ENCODE results near the gene LRP1B.
"Not testable (repeated sequence)": the region's sequence is repeated elsewhere in the genome, so short reads cannot be mapped to it uniquely, and the experiment has no call there.

The LRP1B gene

GRCh38 chr2:142100139-142100873 is 30.5 kb downstream of the LRP1B start:
- DNase-seq = no peak

GRCh38 chr2:142097711-142098110 is 33.1 kb downstream of the LRP1B start:
- no peak for DNase-seq

DNA sequence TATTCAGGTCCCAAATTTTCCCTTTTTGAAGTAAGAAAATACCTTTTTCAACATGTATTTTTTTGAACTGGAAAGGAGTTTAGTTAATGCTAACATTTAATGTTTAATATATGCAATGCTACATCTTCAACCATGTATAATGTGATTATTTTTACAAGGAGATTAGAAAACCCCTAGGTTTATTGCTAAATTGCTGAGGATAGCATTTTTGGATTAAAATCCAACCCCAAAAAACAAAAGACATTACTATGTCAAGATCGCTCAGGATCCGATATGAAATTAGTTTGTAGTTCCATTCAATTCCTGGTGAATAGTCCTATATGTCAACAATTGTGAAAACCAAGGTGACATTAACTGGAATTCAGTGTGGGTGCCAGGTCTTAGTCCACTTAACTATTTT is 35.2 kb downstream of the LRP1B start:
- no peak for DNase-seq

GRCh38 chr2:142094233-142094632 is 36.6 kb downstream of the LRP1B start:
- no peak for DNase-seq

DNA sequence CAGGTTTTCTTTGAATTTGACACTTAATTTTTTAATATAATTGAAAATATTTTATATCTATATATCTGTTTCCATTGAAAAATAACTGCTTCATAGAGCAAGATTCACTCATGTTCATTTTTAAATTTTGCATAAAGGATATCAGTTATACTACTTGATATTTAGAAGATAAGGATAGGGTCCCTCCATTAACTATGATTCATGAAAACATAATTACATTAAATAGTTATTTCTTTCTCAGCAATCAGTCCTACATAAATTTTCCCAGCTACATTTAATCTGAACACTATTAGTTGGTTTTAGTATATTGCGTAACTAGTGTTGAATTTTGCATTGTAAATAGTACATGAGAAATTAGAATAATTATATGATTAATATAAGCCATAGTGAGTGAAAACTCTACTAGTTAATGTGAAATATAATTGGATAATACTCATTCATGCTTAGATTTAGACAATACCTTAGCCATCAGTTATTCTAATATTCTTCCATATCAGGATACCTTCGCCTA is 42.7 kb downstream of the LRP1B start:
- no peak for DNase-seq

DNA sequence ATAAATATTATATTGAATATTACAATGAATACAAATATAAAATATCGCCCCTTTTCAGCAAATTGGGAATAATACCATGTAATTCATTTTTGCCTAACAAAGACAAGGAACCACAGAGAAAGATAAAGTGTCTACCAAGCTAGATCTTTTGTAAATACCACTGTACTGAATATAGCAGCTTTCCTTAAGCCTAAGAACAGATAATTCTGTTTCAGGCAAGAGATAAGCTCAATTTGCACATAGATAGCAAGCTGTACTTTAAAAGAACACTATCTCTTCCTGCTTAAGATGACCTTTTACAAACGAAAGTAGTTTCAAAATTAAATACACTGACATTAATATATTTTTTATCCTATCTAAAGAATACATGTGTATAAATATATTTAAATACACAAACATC is 43.2 kb downstream of the LRP1B start:
- not testable (repeated sequence) for DNase-seq

- DNase-seq = no peak
Observed at GRCh38 chr2:142082368-142082767, 48.4 kb downstream of the LRP1B start.

- DNase-seq = no peak
Observed at GRCh38 chr2:142076317-142076716, 54.5 kb downstream of the LRP1B start.

DNA sequence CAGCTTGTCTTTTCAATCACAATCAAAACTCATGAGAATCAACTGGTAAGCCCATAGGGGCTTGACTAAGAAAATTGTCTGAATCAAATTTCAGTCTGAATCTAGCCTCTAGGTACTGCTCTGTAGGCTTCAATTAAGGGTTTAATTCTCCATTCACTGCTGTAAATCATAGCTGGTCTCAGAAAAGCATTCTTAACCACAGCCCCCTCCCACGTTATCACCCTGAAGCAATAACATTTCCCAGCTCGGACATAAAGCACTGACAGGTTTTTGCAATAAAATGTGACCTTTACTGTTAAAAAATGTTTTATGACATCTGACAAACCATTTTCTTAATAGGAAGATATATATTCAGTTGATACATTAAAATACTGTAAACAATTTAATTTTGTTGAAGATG is 55.0 kb downstream of the LRP1B start:
- DNase-seq = no peak

- DNase-seq = no peak
Observed at GRCh38 chr2:142069251-142069888, 61.4 kb downstream of the LRP1B start.

DNA sequence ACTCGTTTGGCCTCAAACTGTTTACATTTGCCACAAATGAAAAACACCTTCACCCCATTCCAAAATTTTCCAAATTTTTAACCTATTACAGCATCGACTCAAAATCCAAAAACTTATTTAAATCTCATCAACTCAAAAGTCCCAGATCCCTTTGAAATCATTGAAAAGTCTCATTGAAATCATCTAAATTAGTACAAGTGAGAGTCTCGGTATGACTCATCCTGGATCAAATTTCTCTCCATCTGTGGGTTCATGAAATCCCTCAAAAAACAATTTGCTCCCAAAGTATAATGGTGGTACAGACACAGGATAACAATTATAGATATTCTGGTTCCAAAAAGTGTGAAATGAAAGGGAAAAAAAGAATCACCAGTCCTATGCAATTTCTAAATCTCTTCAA is 65.1 kb downstream of the LRP1B start:
- DNase-seq = no peak

DNA sequence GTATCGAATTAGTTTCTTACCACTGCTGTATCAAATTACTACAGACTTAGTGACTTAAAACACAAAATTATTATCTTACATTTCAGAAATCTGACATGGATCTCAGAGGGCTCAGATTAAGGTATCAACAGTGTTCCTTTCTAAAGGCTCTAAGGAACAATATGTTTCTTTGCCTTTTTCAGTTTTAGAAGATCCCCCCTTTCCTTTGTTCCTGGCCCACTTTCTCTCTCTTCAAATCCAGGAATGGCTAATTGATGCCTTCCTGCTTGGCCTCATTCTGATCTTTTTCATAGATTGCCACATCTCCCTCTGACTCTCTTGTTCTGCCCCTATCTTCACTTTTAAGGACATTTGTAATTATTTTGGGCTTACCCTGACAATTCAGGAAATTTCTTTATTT is 65.7 kb downstream of the LRP1B start:
- DNase-seq = no peak

- no peak for DNase-seq
Observed at GRCh38 chr2:142061733-142062132, 69.1 kb downstream of the LRP1B start.

DNA sequence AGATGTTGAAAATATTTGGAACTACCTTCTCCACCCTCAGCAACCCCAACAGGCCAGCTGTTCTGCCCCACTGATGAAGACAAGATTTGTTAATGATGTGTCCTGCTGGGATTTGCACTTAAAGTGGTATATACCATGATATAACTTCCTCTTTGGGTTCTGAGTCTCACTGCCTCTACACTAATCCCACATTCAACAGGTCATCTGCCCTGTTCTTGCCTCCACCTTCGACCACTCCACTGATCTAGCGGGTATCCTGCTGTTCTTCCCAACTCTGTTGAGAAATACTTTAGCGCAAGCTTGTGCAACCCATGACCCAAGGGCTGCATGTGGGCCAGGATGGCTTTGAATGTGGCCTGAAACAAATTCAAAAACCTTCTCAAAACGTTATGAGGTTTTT is 72.7 kb downstream of the LRP1B start:
- no peak for DNase-seq

GRCh38 chr2:142056784-142057183 is 74.0 kb downstream of the LRP1B start:
- DNase-seq = no peak

GRCh38 chr2:142052220-142052863 is 78.5 kb downstream of the LRP1B start:
- DNase-seq = no peak

DNA sequence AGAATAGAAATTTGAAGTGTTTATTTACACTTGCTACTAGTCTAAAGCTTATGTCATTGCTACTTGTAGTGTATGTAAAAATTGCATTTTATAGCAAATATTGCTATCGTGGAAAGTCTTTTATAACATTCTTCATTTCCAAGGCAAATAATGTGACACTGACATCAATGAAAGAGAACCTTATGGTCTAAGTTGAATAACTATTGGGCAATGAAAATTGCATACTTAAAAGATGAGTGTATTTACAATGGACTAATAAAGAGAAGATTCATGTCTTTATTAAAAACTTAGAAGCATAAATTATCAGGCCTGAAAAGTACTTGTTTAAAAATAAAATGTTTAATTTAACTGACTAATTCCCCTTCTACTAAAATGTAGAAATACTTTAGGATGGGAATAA is 82.2 kb downstream of the LRP1B start:
- DNase-seq = no peak

DNA sequence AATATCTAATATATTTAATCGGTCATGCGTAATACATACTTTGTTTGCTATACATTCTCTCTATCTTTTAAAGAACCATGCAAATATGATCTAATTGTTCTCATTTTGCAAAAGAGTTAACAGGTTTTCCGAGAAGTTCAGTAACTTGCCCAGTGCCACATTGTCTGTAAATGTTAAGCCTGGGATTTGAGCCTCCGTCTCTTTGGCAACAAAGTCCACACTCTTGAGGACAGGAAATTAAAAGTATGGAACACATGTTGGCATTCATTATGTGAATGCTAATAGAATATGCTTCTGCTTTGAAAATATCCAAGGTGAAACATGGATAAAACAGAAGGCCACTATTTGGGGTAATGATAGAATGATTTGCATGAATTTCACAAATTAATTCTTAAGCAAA is 85.2 kb downstream of the LRP1B start:
- no peak for DNase-seq

DNA sequence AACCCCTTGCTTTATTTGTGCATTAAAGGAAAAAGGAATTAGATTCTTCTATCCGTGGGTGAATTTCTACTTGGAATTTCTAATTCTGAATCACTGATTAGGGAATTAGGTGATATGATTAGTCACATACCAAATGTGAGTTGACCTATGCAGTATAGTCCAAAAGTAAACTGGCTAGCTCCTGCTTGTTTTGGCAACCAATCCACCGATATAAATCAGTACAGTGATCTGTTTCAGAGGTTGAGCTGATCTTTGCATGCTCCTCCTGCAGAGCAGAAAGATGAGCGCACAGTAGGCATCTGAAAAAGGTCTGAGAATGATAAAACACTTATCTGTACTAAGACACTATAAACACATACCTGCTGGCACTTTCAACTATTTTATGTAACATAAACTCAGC is 86.6 kb downstream of the LRP1B start:
- DNase-seq = no peak

DNA sequence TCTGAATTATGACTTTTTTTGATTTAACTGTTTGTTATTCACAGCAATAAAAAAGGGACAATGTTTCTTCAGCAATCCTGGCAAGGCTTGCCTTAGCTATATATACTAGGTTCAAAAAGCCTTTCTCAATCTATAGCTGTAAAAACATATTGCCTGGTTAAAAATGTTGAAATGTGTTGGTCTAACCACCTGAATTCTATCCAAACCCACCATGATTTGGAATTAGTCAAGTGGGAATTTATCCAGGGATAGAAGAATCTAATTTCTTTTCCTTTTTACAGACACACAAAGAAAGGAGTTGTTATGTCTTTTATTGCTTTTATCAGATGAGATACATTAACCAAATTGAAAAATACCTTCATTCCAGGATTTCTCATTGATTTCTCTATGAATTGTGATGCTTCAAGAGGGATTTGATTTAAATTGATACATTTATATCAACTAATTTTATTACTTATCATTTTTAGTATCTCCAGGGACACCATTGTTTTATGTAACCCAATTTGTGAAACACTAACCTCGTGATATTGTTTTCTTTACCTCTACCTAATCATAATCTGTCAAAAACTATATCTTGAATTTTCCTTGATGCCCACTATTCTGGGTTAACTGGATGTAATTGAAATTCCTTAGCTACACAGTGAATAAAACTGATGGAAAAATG is 88.1 kb downstream of the LRP1B start:
- DNase-seq = no peak

GRCh38 chr2:142041996-142042395 is 88.8 kb downstream of the LRP1B start:
- DNase-seq = no peak

GRCh38 chr2:142041105-142041504 is 89.7 kb downstream of the LRP1B start:
- DNase-seq = no peak

DNA sequence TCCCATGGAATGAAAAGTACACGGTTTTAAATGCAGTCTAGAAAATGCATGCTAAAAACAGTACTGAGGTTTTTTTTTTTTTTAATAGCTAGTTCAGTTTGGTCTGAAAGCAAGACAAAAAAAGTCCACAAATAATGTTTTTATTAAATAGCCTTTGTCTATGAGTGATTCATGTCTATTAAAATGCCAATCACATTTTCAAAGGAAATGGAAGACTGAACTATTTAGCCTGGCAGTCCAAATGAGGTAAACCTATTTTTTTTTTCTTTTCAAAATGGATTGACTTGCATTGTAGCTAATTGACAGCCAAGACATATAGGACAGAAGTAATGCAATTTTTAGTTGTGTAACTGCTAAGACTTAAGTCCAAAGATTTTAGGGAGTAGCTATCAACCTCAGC is 90.3 kb downstream of the LRP1B start:
- no peak for DNase-seq

DNA sequence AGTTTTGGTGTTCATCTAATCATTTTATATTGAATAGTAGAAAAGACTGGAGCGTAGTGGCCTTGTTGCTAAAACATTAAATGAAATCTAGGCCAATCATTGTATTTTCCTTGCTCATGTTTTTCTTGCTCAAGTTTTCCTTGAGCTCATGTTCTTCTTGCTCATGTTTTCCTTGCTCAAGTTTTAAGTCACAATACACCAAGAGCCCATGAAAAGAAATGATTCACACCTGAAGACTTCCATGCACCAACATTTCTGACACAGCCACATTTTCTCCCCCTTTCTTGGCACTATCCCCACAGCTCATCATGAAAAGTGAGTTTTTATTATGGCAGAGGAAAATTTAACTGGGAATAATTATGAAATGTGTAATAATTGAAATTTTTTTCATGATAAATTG is 92.0 kb downstream of the LRP1B start:
- DNase-seq = no peak
